ENCODE data around the gene PFKL.

DNA sequence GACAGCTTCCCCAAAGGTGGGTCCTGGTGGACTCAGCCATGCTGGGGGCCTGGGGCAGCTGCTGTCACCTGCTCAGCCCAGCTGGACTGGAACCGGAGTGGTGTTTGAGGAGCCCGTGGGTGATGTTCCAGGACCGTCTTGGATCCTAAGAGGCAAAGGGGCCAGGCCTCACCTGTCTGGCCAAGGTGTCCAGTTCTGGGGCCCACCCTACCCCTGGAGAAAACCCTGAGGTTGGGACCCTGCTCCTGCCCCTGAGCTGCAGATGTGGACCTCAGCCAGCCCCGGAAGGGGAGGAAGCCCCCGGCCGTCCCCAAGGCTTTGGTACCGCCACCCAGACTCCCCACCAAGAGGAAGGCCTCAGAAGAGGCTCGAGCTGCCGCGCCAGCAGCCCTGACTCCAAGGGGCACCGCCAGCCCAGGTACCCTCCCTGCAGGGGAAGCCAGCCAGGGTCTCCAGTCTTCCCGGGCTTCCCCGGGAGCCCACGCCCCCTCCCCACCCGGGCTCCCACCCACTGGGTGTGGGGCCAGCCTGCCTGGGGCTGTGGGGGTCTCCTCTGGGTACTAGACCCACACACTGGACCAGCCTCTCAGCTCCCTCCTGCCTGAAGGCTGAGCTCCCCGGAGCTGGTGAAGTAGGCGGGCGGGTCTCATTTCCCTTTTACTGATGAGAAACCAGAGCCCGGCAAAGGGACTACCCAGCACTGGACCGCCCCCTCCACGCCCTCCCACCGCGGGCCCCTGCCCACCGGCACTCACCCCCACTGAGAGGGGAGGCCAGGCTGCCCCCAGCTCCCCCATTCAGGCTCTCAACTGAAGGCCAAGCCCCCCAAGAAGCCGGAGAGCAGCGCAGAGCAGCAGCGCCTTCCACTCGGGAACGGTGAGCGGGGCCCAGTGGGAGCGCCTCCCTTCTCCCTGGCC, 12.9 kb upstream of the PFKL start:
- TF ChIP-seq, protein P1, sequence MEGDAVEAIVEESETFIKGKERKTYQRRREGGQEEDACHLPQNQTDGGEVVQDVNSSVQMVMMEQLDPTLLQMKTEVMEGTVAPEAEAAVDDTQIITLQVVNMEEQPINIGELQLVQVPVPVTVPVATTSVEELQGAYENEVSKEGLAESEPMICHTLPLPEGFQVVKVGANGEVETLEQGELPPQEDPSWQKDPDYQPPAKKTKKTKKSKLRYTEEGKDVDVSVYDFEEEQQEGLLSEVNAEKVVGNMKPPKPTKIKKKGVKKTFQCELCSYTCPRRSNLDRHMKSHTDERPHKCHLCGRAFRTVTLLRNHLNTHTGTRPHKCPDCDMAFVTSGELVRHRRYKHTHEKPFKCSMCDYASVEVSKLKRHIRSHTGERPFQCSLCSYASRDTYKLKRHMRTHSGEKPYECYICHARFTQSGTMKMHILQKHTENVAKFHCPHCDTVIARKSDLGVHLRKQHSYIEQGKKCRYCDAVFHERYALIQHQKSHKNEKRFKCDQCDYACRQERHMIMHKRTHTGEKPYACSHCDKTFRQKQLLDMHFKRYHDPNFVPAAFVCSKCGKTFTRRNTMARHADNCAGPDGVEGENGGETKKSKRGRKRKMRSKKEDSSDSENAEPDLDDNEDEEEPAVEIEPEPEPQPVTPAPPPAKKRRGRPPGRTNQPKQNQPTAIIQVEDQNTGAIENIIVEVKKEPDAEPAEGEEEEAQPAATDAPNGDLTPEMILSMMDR (IDR thresholded peaks at IDR 0.05) = no peak
- TF ChIP-seq POLR2A (IDR thresholded peaks at IDR 0.05) = no peak
